ENCODE data around the gene PCDHGA10. TPM values are rescaled to one million over a fixed set of nuclear protein-coding genes. Genes with fewer than 3 reads are reported as not detected.
"Not testable (repeated sequence)": the region's sequence is repeated elsewhere in the genome, so short reads cannot be mapped to it uniquely, and the experiment has no call there.

Gene PCDHGA10
- total and polyA plus RNA-seq, 3 donors from 2014 or later: 1.2 to 11.7 (median 11.3) TPM

GRCh38 chr5:141397756-141398551 is 14.8 kb upstream of the PCDHGA10 start, which contains the start of gene PCDHGB5:
Gene PCDHGB5, plus strand, starts transcription at chr5:141397947. Its CDS starts 181 bp downstream, at chr5:141398128.
- peak; percentile 55 to 67 (median 59) for TF ChIP-seq CTCF (IDR thresholded peaks at IDR 0.05)
- H3K36me3 ChIP-seq (ENCODE audit: low read depth, missing control alignments); H3K9me3 ChIP-seq; H3K27me3 ChIP-seq; intact Hi-C loops (cut with DNase I; ENCODE audit: low total_unique reads); H3K4me1 ChIP-seq; H3K27ac ChIP-seq: not testable (repeated sequence)
- peak; percentile 78 for DNase-seq
- H3K4me3 ChIP-seq: peak within 1 kb of the TSS in 1 of 2 donors; percentile 33
- WGBS, 2 donors: 4 to 5% methylated on average over 21 to 28 of the region's 43 CpGs

- Histone ChIP-seq H3K9me3 (no peaks in the 10 kb centered on the region), H3K4me1 (no peaks in the 10 kb centered on the region), H3K4me3 (no peak overlapping the region), H3K27ac (no peak overlapping the region), H3K36me3 (ENCODE audit: low read depth, missing control alignments) (no peaks in the 10 kb centered on the region), H3K27me3 (no peaks in the 10 kb centered on the region)
- TF ChIP-seq CTCF (IDR thresholded peaks at IDR 0.05): no peak
- TF ChIP-seq POLR2A (IDR thresholded peaks at IDR 0.05): no peak
- intact Hi-C loops (cut with DNase I; ENCODE audit: low total_unique reads): no loop called here
- WGBS, 2 donors: 12 to 25% methylated on average over 15 of the region's 15 CpGs
- no peak for DNase-seq
Measured at GRCh38 chr5:141398608-141399007, 14.2 kb upstream of the PCDHGA10 start.

GRCh38 chr5:141399555-141400258 is 13.1 kb upstream of the PCDHGA10 start:
- peak overlapping the region in 1 of 2 donors; percentile 7 for H3K4me3 ChIP-seq
- no peak overlapping the region for H3K27ac ChIP-seq
- WGBS, 2 donors: 19 to 35% methylated on average over 4 to 55 of the region's 61 CpGs
- intact Hi-C loops (cut with DNase I; ENCODE audit: low total_unique reads): no loop called here
- H3K9me3 ChIP-seq: no peaks in the 10 kb centered on the region
- H3K4me1 ChIP-seq: no peaks in the 10 kb centered on the region
- H3K27me3 ChIP-seq: no peaks in the 10 kb centered on the region
- no peaks in the 10 kb centered on the region for H3K36me3 ChIP-seq (ENCODE audit: low read depth, missing control alignments)
- no peak for DNase-seq
- TF ChIP-seq POLR2A (IDR thresholded peaks at IDR 0.05) (no peak), CTCF (IDR thresholded peaks at IDR 0.05) (no peak)

- intact Hi-C loops (cut with DNase I; ENCODE audit: low total_unique reads): no loop called here
Measured at GRCh38 chr5:141402553-141403243, 10.1 kb upstream of the PCDHGA10 start, which contains the start of gene PCDHGA9. Gene PCDHGA9, plus strand, starts transcription at chr5:141402778. Its CDS starts 175 bp downstream, at chr5:141402953.

More at GRCh38 chr5:141402553-141403243, 10.1 kb upstream of the PCDHGA10 start, which contains the start of gene PCDHGA9:
- WGBS, 2 donors: 6 to 14% methylated on average over 16 to 27 of the region's 27 CpGs
- Histone ChIP-seq H3K27me3 (no peaks in the 10 kb centered on the region), H3K4me3 (peak within 1 kb of the TSS in 1 of 2 donors; percentile 0), H3K4me1 (no peaks in the 10 kb centered on the region), H3K9me3 (no peaks in the 10 kb centered on the region), H3K36me3 (ENCODE audit: low read depth, missing control alignments) (no peaks in the 10 kb centered on the region), H3K27ac (no peak within 1 kb of the TSS)
- DNase-seq: no peak
- TF ChIP-seq POLR2A (IDR thresholded peaks at IDR 0.05) (no peak), CTCF (IDR thresholded peaks at IDR 0.05) (peak in 1 of 3 experiments; percentile 9)

Measured in testis (tissue), 3 donors.